Endothelial cell of umbilical vein (primary cell): ENCODE results near the gene DIS3L2. TPM values are rescaled to one million over a fixed set of nuclear protein-coding genes. Genes with fewer than 3 reads are reported as not detected.

ENCODE experiments used
- BruUV-seq: library from RNA; stranded (reverse); fragments of 400-500 nt; replicated peaks from 2 replicates; lab custom pipeline; 2021; lab: Mats Ljungman, UMichigan
- CTCF ChIA-PET: fragments of 300-600, 350-600 bp; sonication (Branson Sonifier 250); formaldehyde crosslinking; loops from one replicate; lab custom pipeline; 2021; ENCODE audit warnings: antibody characterized with exemption, inconsistent platforms; lab: Charles Lee
- POLR2A ChIA-PET: fragments of 300-600, 350-600 bp; sonication (Branson Sonifier 250); formaldehyde crosslinking; loops from one replicate; lab custom pipeline; 2021; ENCODE audit warnings: antibody characterized with exemption, inconsistent platforms; lab: Charles Lee
- DNase-seq: peaks from one replicate; pipeline ENCODE4 v3.0.0-alpha.2; 2011; ENCODE audit warnings: low read depth, low spot score
- FAIRE-seq: peaks from 2 replicates; lab custom pipeline; 2011; peaks lifted over from hg19 to GRCh38; lab: Jason Lieb, UNC
- H2AFZ ChIP-seq: 2 replicates; pipeline ENCODE4 v1.6.0; 2012; ENCODE audit warnings: low read depth, low read length, control low read depth, inconsistent platforms
- H3K27ac ChIP-seq: 2 replicates; pipeline ENCODE4 v1.5.1; 2011; ENCODE audit warnings: low read depth, mild to moderate bottlenecking, control low read depth, low read length, moderate library complexity; ENCODE audit not compliant: insufficient read depth
- H3K27me3 ChIP-seq, 2 experiments: 2 replicates each; pipeline versions ENCODE4 v1.6.0 to v1.6.1; 2011; ENCODE audit warnings: low read length in 2 of 2, mixed read lengths in 1 of 2; ENCODE audit not compliant: control insufficient read depth in 2 of 2, insufficient read depth in 2 of 2
- H3K36me3 ChIP-seq, 2 experiments: 2 replicates in 1 of 2; 3 replicates in 1 of 2; pipeline ENCODE4 v1.5.1; 2011; ENCODE audit warnings: low read length in 2 of 2, mild to moderate bottlenecking in 1 of 2, moderate library complexity in 1 of 2; ENCODE audit not compliant: control insufficient read depth in 2 of 2, insufficient read depth in 2 of 2; ENCODE audit errors: extremely low read depth in 1 of 2
- H3K4me1 ChIP-seq: 3 replicates; pipeline ENCODE4 v1.5.1; 2011; ENCODE audit warnings: mild to moderate bottlenecking, low read length; ENCODE audit not compliant: control insufficient read depth, insufficient read depth; ENCODE audit errors: extremely low read depth
- H3K4me2 ChIP-seq: 2 replicates; pipeline ENCODE4 v1.6.1; 2011; ENCODE audit warnings: low read length, control low read depth, mixed read lengths; ENCODE audit not compliant: insufficient read depth
- H3K4me3 ChIP-seq, 3 experiments: fragments of 200-600 bp in 1 of 3; sonication (generic), shearing (Covaris generic) in 1 of 3; replicated peaks in 1 of 3; 2 replicates each; pipeline ENCODE4 v1.5.1; 2011 to 2016; ENCODE audit warnings: control low read depth in 3 of 3, low read length in 3 of 3, mild to moderate bottlenecking in 2 of 3, inconsistent platforms in 1 of 3, low read depth in 1 of 3, moderate library complexity in 1 of 3; ENCODE audit not compliant: insufficient read depth in 1 of 3
- H3K79me2 ChIP-seq: 2 replicates; pipeline ENCODE4 v1.6.0; 2012; ENCODE audit warnings: low read length, inconsistent platforms; ENCODE audit not compliant: control insufficient read depth, insufficient read depth
- H3K9ac ChIP-seq: replicated peaks from 2 replicates; pipeline ENCODE3; 2011; ENCODE audit warnings: low read length, control low read depth; ENCODE audit not compliant: insufficient read depth; ENCODE audit errors: extremely low read depth
- H3K9me1 ChIP-seq: replicated peaks from 3 replicates; pipeline ENCODE4 v1.6.0; 2011; ENCODE audit warnings: mild to moderate bottlenecking, low read length; ENCODE audit not compliant: control insufficient read depth, insufficient read depth; ENCODE audit errors: extremely low read depth
- H3K9me3 ChIP-seq: replicated peaks from 2 replicates; pipeline ENCODE4 v1.5.1; 2012; ENCODE audit warnings: low read length, inconsistent platforms; ENCODE audit not compliant: control insufficient read depth, insufficient read depth
- H4K20me1 ChIP-seq: replicated peaks from 2 replicates; pipeline ENCODE3; 2011; ENCODE audit warnings: mild to moderate bottlenecking, low read length; ENCODE audit not compliant: control insufficient read depth, insufficient read depth; ENCODE audit errors: extremely low read depth
- EZH2 ChIP-seq: IDR thresholded peaks from 2 replicates; pipeline ENCODE4 v1.6.1; 2012; ENCODE audit warnings: borderline replicate concordance, low read depth, mild to moderate bottlenecking, moderate library complexity, low read length, inconsistent platforms; ENCODE audit not compliant: severe bottlenecking
- FOS ChIP-seq: IDR thresholded peaks from 2 replicates; pipeline ENCODE4 v1.6.1; 2011; ENCODE audit warnings: mild to moderate bottlenecking, low read length, moderate library complexity, borderline replicate concordance; ENCODE audit not compliant: insufficient read depth
- GATA2 ChIP-seq: IDR thresholded peaks from 2 replicates; pipeline ENCODE4 v1.7.0; 2011; ENCODE audit warnings: low read depth, mild to moderate bottlenecking, moderate library complexity, mixed read lengths, low read length; ENCODE audit not compliant: insufficient read length, insufficient read depth
- JUN ChIP-seq: IDR thresholded peaks from 2 replicates; pipeline ENCODE4 v1.6.1; 2011; ENCODE audit warnings: borderline replicate concordance, low read depth; ENCODE audit not compliant: insufficient read length, insufficient read depth
- MYC ChIP-seq: IDR thresholded peaks from one replicate; pipeline ENCODE4 v1.6.1; 2011; ENCODE audit warnings: mild to moderate bottlenecking, low read depth, low read length
- POLR2A ChIP-seq: IDR thresholded peaks from 2 replicates; pipeline ENCODE4 v1.6.1; 2012; ENCODE audit warnings: low read depth, mild to moderate bottlenecking, control low read depth, low read length
- POLR2AphosphoS5 ChIP-seq: IDR thresholded peaks from 2 replicates; pipeline ENCODE4 v1.6.1; 2012; ENCODE audit warnings: low read depth, mild to moderate bottlenecking, control low read depth, low read length, moderate library complexity; ENCODE audit not compliant: insufficient read depth
- dilution Hi-C: fragments of 300-500 bp; cut with MboI; formaldehyde crosslinking; loops from one replicate; pipeline ENCODE4 v1.15.0; 2019; ENCODE audit warnings: low sequenced_read_pairs; ENCODE audit not compliant: extremely low pct_ligation_motif_present
- intact Hi-C: fragments of 100-400 bp; cut with micrococcal nuclease; formaldehyde crosslinking; loops from one replicate; pipeline ENCODE4 v1.10.0; 2022
- polyA plus RNA-seq, 4 experiments: library from polyadenylated mRNA; depleted of rRNA in 3 of 4; stranded (reverse) in 3 of 4; unstranded in 1 of 4; fragments of >200 nt; gene quantifications; 2 replicates each; pipeline versions ENCODE4 v1.2.1 to v1.2.3, GENCODE V29; 2011 to 2012; ENCODE audit warnings: missing spikeins in 1 of 4
- total RNA-seq: library from RNA; stranded (reverse); gene quantifications from 2 replicates; pipeline ENCODE4 v1.2.3, GENCODE V29; 2021
- TF ChIP-seq, protein P1 (sequence below): IDR thresholded peaks from 2 replicates; pipeline ENCODE4 v1.6.1; 2011; ENCODE audit not compliant: insufficient read depth, insufficient read length
- TF ChIP-seq, protein P2 (sequence below), 2 donors: IDR thresholded peaks; 1 replicate in 1 of 2; 2 replicates in 1 of 2; pipeline ENCODE4 v1.5.1; 2011; ENCODE audit warnings: low read length in 2 of 2, mild to moderate bottlenecking in 2 of 2, moderate library complexity in 2 of 2, control low read depth in 1 of 2, inconsistent platforms in 1 of 2, low read depth in 1 of 2; ENCODE audit not compliant: insufficient read depth in 1 of 2; ENCODE audit errors: extremely low read depth in 1 of 2

Gene DIS3L2
- total and polyA plus RNA-seq, 2 donors (not counting 3 experiments of a cell fraction or from before 2014, with no cell fraction given): 14.6 to 31.2 TPM

DNA sequence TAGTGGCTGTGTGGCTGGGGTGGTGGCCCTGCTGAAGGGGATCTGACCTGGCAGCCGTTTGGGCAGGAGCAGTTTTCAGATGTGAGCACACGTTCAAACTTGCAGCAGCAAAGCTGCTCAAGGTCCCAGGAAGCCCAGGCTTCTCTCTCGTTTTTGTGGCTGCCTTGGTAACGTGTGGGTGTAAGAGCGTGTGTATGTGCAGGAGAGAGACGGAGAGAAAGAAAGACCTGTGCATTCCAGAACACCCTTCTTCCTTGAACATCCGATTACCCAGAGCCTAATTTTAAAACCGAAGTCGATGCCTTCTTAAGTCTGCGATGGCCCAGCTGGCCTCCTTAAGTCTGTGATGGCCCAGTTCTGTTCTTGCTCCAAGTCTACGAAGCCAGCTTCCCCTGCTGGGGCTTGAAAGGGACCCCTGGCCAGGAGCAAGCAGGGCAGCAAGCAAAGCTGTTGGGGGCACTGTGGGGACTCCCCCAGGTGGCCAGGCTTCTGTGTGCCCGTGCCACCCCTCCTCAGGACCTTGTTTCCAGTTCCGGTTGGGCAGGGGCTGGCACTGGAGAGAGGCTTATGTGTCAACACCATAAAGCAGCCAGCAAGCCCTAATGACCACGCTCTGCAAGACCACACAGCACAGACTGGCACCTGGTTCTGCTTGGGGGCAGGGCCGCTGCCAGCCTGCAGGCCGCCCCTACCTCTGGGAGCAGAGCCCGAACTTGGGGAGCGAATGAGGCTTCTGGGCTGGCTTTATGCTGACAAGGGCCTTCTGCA, 361.2 kb downstream of the DIS3L2 start:
- Histone ChIP-seq H3K4me1 (no peaks in the 10 kb centered on the region), H4K20me1 (no peaks in the 10 kb centered on the region), H3K36me3 (no peaks in the 10 kb centered on the region), H3K9me1 (no peaks in the 10 kb centered on the region), H3K9ac (no peak overlapping the region), H3K9me3 (no peaks in the 10 kb centered on the region), H3K27ac (no peak overlapping the region), H3K79me2 (no peaks in the 10 kb centered on the region), H3K27me3 (no peaks in the 10 kb centered on the region), H3K4me2 (no peak overlapping the region), H3K4me3 (no peak overlapping the region), H2AFZ (no peak overlapping the region)
- no TSS peak for BruUV-seq
- CTCF ChIA-PET: interaction anchor here (5.9 kb wide), 1 partner anchor 397 kb away, joined by 112 read pairs; the partner anchor contains the start of gene NPPC
- intact Hi-C loops (no loop called here), dilution Hi-C loops (no loop called here)
- POLR2A ChIA-PET: no interaction called here
- DNase-seq (no peak), FAIRE-seq (no peak)
- no peak for TF ChIP-seq FOS
- no peak for TF ChIP-seq POLR2A
- TF ChIP-seq, protein P1, sequence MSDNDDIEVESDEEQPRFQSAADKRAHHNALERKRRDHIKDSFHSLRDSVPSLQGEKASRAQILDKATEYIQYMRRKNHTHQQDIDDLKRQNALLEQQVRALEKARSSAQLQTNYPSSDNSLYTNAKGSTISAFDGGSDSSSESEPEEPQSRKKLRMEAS: no peak
- TF ChIP-seq, protein P2, sequence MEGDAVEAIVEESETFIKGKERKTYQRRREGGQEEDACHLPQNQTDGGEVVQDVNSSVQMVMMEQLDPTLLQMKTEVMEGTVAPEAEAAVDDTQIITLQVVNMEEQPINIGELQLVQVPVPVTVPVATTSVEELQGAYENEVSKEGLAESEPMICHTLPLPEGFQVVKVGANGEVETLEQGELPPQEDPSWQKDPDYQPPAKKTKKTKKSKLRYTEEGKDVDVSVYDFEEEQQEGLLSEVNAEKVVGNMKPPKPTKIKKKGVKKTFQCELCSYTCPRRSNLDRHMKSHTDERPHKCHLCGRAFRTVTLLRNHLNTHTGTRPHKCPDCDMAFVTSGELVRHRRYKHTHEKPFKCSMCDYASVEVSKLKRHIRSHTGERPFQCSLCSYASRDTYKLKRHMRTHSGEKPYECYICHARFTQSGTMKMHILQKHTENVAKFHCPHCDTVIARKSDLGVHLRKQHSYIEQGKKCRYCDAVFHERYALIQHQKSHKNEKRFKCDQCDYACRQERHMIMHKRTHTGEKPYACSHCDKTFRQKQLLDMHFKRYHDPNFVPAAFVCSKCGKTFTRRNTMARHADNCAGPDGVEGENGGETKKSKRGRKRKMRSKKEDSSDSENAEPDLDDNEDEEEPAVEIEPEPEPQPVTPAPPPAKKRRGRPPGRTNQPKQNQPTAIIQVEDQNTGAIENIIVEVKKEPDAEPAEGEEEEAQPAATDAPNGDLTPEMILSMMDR (IDR thresholded peaks at IDR 0.05; ENCODE audit: extremely low read depth in 1 of 2, insufficient read depth in 1 of 2, low read depth in 1 of 2, low read length in 2 of 2): no peak
- no peak for TF ChIP-seq GATA2
- no peak for TF ChIP-seq EZH2
- TF ChIP-seq MYC: no peak
- no peak for TF ChIP-seq POLR2AphosphoS5
- no peak for TF ChIP-seq JUN
